CD1c-positive myeloid dendritic cell (primary cell): Measurements from ENCODE around the gene LMAN1L.

Experiments
- DNase-seq: peaks from one replicate; pipeline ENCODE4 v3.0.0-alpha.2; 2016; ENCODE audit errors: extremely low spot score

LMAN1L gene

DNA sequence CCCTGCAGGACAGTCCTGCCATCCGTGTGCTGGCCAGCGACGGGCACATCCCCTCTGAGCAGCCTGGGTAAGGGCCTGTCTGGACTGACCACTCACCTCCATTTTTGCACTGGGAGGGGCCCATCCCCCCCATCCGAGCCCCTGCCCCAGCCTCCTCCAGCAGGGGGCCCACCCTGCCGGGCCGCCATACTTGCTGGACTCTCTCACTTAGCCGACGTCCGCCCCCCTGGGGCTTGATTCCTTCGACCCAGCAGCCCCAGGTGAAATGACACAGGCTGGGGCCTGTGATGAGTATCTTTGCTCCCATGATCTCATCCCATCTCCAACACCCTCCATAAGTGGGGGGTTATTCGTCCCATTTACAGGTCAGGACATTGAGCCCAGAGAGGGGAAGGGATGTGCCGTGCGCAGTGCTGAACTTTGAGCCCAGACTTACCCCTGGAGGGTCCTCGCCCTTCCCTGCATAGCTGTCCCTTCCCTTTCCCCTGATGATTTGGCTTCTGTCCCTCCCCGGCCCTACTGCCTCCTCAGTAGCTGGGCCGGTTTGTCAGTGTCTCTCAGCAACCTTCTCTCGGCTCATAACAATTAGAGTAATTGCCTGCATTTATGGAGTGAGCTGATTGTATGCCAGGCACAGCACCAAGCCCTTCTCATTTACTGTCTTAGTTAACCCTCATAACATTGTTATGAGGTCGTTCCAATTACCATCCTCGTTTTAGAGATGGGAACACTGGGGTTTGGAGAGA, 4.2 kb downstream of the LMAN1L start:
- DNase-seq = no peak

DNA sequence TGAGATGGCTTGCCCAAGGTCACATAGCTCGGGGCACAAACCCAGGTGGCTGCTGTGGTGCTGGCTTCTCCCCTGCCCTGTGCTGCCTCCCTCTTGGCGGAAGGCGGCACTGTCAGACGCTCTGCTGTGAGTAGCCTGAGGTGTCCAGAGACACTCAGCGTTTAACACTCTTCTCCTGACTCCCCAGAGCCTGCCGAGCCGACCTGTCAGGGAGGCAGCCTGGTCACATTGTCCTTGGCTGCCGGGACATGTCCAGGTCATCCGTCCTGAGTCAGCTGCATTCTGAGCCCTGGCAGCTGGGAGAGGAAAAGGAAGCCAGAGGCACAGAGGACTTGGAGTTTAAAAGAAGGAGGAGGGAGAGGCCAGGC, 4.7 kb downstream of the LMAN1L start:
- no peak for DNase-seq

DNA sequence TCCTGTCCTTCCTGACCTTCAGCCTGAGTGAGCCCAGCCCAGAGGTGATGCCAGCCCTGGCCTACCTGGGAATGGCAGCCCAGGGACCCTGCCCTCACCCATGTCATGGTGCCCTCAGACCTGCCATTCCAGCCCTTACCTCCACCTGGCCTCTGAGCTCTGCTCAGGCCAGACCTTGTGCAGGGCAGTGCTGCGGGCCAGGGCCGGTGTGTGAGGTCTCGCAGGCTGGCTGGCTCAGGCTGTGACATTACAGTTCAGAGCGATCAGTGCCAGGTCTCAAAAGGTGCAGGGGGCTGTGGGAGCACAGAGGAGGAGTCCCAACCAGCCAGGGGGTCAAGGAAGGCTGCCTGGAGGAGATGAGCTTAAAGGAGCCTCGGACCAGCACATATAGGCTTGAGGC, 7.4 kb downstream of the LMAN1L start:
- DNase-seq = no peak

DNA sequence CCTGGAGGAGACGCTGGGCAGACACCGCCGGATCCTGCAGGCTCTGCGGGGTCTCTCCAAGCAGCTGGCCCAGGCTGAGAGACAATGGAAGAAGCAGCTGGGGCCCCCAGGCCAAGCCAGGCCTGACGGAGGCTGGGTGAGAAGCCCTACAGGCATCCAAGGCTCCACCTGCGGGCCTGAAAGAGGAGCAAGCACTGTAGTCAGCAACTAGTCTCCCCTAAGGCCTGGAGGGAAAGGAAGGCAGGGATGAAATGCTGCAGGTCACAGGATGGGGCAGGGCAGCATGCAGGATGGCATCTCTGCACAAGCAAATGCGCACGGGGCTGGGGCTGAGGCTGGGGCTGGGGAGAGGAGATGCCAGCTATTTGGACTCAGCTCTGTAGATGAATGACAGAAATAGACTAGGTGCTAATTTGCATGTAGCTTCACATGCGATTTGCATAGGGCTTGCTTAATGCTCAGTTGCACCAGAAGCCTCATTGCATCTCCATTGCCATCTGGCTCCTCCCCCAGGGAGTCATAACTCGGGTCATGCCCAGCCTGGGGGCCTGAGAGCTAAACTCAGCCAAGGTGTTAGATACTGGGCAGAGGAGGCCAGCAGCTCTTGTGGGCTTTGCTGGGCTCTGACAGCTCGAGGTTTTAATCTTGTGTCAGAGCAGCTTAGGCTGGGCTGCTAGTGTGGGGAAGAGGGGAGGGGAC, 8.6 kb downstream of the LMAN1L start:
- peak; percentile 28 for DNase-seq

DNA sequence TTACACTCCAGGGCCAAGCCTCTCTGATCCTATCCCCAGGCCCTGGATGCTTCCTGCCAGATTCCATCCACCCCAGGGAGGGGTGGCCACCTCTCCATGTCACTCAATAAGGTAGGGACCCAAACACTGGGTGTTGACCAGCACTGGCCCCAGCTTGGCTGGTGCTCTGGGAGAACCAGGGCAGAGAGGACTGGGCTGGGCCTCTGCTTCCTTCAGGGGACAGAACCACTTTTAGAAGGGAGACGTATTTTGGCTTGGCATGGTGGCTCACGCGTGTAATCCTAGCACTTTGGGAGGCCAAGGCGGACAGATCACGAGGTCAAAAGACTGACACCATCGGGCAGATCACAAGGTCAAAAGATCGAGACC, 9.1 kb downstream of the LMAN1L start:
- no peak for DNase-seq

DNA sequence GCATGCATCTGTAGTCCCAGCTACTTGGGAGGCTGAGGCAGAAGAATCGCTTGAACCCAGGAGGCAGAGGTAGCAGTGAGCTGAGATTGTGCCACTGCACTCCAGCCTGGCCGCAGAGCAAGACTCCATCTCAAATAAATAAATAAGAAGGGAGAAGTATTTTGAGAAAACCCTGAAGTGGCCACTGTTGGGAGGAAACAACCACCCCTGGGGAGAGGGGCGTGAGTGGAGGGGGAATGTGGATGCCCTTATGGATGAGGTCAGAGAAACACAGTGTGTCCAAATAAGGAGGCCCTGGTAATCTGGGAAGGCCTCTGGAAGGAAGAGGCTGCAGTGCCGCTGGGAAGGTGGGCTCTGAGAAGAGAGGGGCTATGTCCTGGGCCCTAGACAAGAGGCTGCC, 9.6 kb downstream of the LMAN1L start:
- DNase-seq = no peak

DNA sequence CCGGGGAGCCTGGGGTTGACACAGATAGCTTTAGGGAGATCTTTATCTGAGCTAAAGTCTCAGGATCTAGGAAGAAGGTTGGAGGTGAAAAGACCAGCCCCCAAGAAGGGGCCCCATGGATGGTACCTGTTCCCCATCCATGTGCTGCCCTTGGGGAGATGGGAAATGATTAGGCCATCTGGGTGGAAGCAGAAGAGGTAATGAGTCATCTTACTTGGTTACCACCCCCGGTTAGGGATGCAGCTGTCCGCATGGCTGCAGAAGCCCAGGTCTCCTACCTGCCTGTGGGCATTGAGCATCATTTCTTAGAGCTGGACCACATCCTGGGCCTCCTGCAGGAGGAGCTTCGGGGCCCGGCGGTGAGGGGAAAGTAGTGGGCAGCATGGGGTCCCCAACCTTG, 10.7 kb downstream of the LMAN1L start:
- DNase-seq = no peak

DNA sequence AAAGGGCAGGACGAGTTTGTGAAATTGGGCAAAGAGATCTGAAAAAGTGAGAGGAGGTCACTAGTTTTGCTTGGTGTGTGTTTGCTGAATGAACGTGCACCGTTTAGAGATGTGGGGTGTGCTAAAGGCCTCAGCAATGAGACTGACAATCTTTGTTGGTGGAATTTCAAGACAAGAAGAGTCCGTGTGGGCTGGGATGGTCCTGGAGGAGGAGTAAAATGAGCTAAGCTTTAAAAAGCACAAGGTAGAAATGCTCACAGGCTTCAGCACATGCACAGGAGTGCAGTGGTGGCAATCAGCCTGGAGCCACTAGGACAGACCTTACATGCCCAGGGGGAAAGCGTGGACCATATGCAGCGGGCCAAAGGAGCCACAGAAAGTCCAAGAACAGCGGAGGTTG, 12.3 kb downstream of the LMAN1L start:
- DNase-seq = no peak

DNA sequence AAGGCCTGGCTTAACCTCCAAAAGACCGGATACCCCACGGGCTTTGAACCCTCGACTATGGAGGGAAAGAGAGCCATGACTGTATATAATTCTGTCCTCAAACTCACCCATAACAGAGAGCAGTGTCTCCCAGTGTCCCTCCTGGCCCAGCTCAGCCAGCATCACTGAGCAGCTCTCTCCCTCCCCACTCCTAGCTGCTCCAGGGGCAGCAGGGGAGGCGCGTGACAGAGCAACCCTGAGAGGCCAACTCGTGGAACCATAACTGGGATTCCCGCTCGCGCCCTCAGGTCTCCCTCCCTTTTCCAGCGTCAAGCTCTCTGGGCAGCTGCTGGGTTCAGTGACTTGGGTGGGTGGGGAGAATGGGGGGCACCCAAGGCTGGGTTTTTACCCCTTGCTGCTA, 13.2 kb downstream of the LMAN1L start:
- no peak for DNase-seq

DNA sequence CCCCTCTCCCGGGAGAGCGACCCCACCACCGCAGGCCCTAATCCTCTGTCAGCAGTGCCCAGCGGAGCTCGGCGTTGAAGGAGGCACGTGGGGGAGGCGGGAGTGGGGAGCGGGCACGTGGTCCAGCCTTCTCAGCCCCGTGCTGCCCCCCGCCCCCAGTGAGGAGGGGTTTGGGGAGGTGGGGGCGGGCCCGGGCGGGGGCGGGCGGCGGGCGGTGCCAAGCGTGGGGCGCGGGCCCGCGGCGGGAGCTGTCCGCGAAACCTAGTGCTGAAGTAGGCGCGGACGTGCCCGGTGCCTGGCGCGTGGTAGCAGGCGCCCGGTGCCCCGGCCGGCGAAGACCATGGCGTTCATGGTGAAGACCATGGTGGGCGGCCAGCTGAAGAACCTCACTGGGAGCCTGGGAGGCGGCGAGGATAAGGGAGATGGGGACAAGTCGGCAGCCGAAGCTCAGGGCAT, 13.8 kb downstream of the LMAN1L start, which contains the start of gene CPLX3:
CPLX3 (plus strand) TSS at position 264 of the 456 bp plus-strand sequence; CDS start at position 341, 77 bp downstream.
- DNase-seq = peak; percentile 39

DNA sequence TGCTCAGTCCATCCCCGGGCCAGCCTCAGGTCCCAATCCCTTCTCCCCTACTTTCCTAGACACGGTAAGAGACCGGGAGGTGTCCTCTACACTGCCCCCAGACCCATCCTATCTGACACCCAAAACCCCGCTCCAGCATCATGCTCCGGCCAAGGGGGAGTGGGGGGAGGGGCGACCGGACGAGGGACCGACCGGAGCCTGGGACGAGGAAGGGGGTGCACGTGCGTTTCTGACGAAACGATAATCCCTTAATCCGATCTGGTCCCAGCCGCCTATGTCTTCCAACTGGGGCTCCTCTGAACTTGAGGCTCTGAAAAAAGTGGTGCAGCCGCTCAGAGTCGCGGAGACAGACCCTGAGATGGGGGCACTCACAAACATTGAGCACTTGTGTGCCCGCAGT, 14.3 kb downstream of the LMAN1L start:
- no peak for DNase-seq

DNA sequence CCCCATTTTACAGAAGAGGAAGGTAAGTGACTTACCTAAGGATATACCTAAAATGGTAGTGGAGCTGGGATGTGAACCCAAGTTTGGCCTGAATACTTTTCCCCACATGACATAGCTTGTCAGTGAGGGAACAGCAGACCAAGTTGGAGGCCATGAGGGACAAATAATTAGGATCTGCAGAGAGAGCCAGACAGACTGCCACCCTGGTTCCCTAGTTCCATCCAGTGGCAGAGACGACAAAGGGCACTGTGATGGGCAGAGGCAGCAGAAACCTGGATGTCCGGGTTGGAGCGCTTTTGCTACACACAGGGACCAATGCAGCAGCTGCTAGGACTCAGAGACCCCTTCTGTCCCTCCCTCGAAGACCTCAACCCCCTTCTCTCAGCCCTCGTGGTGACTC, 15.0 kb downstream of the LMAN1L start:
- DNase-seq = no peak

DNA sequence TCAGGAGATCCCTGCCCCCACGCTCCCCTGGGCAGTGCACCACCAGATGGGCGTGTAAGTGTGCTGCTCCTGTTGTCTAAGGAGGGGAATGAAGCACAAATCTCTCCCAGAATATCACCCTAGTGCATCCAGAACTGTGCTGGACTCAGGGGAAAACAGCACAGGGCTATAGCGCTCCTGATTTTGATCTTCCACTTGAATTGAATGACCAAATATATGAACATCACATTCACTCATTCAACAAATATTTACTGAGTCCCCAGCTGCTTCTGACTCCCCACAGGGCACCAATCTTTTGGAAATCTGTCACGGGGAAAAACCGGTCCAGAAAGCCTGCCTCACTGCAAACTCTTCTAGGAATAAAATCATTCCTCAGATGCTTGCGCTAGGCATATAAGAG, 16.2 kb downstream of the LMAN1L start:
- DNase-seq = no peak

DNA sequence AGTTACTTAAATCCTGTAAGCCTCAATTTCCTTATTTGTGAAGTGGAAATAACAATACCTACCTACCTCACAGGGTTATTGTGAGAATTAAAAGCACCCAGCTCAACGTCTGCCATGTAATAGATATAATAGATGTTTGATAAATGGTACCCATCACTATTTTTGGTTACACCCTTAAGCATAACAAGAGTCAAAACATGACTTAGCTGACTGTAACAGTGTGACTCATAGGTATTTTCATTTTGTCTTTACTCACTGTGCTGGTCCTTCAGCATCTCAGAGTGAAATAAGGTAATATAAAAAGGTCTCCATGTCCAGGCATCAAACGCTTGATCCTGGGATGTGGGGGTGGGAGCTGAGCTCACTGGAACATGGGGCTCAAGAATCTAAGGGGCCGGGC, 16.9 kb downstream of the LMAN1L start:
- DNase-seq = no peak

DNA sequence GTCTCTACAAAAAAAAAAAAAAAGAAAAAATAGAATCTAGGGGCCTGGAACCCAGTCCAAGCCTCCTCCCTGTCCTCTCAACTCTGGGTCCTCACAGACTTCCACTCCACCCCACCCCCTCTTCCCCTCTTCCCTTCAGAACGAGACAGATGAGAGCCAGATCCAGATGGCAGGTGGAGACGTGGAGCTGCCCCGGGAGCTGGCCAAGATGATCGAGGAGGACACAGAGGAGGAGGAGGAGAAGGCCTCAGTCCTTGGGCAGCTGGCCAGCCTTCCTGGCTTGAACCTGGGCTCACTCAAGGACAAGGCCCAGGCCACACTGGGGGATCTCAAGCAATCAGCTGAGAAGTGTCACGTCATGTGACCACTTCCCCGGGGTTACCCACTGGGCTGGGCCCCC, 17.4 kb downstream of the LMAN1L start:
- no peak for DNase-seq

DNA sequence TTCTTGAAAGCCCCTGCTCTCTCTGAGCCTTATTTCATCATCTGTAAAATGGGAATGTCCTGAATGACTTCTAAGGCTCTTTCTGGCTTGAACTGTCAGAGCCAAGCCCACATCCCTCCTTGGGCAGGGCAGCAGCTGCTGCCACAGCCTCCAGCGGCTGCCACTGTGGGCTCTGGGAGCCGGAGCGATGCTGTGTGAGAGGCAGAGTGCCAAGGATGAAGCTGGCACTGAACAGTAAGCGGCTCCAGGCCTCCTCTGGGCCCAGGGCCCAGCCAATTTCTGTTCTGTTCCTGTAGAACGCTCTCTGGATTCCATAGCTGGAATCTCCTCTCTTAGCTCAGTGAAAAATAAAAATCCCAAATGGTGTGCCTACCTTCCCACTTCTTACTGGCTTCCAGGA, 18.2 kb downstream of the LMAN1L start:
- DNase-seq = no peak

DNA sequence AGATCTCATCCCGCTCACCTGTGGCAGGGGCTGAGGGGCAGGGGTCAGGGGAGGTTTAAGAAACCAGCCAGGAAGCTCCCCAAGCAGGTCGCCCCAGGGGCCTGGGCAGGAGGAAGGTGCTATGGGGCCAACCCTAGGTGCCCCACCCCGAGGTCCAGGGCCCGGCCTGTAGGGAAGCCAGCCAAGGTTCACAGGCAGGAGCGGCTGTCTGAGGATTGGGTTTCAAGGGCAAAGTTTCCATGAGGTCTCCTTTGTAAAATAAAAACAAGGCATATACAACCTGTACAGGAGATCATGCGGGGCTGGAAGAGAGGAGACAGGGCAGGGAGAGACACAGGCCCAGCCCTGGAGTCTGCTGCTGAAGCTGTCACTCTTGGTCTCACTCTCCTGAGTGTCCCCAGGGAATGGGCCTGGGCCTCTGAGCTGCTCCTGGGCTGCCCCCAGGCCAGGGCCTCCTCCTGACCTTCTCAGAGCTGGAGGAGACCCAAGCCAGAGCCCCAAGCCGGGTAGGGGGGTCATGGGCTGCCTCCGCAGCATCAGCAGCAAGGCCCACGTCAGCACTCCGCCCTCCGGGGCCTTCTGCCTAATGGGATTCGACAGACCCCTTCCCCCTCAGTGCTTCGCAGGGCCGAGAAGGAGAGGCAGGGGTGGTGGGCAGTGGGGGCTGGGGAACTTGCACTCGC, 19.3 kb downstream of the LMAN1L start:
- DNase-seq = no peak

DNA sequence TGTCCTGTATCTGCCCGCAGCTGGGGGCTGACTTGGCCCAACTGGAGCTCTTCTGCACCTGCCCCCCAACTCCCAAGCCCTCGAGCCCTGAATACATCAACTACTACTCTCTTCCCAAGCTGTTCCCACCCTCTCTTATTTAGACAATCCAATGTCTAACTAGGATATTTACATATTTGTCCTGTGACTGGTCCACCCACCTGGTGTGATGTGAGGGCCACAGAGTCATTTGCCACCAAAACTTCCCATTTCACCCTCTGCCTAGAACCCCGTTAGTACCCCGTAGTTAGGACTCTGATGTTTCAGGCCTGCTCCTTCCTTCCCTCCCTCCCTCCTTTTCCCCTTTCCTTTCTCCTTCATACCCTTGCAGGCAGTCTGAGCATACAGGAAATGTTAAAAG, 20.2 kb downstream of the LMAN1L start:
- no peak for DNase-seq

DNA sequence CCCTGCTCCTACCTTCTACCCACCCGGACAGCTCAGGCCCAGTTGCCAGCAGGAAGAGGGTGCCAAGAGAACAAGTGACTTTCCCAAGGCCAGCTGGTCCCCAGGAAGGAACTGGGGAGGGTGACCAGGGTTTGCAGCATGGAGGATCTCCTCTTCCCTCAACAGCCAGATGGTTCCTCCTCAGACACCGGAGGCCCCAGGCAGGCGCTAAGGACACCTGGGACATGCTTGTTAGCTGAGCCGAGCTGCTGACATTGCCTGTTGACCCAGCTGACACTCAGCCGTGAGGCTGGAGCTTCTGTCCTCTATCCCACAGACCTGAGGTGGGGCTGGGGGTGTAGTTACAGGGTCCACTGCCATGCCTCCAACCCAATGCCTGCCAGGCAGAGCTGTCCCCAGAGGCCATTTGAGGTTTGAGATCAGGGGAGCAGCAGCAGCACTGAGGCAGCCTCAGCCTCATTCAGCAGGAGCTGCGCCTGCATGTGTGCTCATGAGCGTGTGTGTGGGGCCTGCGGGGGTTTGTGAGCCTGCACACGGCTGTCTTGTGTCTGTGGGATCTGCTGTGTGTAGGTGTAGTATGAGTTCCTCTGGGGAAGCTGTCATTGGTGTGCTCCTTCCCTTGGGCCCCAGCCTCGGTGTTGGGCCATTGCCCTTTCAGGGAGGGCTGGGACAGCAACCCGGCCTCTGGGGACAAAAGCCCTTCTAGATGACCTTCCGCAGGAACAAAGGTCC, 20.9 kb downstream of the LMAN1L start:
- peak; percentile 27 for DNase-seq

DNA sequence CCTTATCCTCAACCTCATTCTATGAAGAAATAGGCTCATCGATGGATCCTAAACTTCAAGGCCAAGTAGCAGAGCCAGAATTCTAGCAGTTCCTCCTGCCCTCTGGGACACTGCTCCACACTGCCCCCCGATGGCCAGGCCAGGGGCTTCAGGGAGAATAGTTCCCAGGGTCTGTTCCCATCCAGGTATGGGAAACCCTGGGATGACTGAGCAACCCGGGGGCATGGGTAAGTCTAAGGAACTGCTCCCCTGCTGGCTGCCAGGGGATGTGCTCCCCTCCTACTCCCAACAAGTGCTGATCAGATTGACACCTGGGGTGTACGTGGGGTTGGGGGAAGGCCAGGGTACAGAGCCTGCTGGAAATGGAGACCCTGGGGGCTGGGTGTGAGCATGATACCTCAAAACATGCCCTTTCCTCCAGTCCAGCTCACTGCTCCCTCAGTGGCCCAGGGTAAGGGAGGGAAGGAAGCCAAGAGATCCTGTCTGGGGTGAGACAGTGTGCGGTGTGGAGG, 22.7 kb downstream of the LMAN1L start:
- DNase-seq = peak; percentile 66

DNA sequence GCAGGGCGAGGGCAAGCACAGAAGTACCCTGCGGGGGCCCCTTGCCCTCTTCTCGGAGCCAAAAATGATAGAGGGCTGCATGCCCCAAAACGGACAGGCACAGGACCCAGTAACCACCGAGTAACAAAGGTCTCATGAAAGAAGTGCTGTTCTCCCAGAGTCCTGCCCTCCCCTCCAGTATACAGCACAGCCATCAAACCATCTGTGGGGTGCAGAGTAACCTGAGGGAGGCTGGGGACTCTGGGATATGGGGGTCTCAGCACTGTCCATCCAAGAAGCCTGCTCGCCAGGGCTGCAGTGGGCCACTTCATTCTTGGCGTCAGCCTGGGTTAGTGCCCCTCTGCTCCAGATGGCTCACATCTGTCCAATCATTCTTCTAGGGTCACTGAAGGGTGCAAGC, 24.2 kb downstream of the LMAN1L start:
- no peak for DNase-seq
